Omental fat pad (tissue), 4 donors: Measurements from ENCODE around the gene MBNL2. TPM values are rescaled to one million over a fixed set of nuclear protein-coding genes. Genes with fewer than 3 reads are reported as not detected.

ENCODE experiments used
- ATAC-seq: fragments of 150-250 bp; one replicate; pipeline ENCODE4 v1.9.1; 2016; ENCODE audit warnings: mild to moderate bottlenecking, moderate library complexity; ENCODE audit not compliant: low FRiP score
- DNase-seq: peaks from one replicate; pipeline ENCODE4 v3.0.0-alpha.2; 2019; ENCODE audit warnings: low spot score
- CTCF ChIP-seq, 3 donors: fragments of 450-650 bp; IDR thresholded peaks; one replicate each; pipeline ENCODE4 v1.5.1; 2016 to 2017; ENCODE audit warnings: antibody characterized with exemption in 3 of 3, mild to moderate bottlenecking in 3 of 3, moderate library complexity in 2 of 3
- total RNA-seq, 4 donors: library from RNA; depleted of rRNA; stranded (reverse); fragments of >200 nt; gene quantifications; one replicate each; pipeline ENCODE4 v1.1.0, GENCODE V29; 2016

MBNL2 gene
- total RNA-seq, 4 donors from 2014 or later = 105 to 132 (median 123) TPM

GRCh38 chr13:97432917-97433726, 211.0 kb downstream of the MBNL2 start:
- DNase-seq = peak; percentile 93
- peak; percentile 94 for ATAC-seq
- no peak for TF ChIP-seq CTCF (IDR thresholded peaks at IDR 0.05)

GRCh38 chr13:97433727-97434396, 211.7 kb downstream of the MBNL2 start, which contains the start of gene RAP2A:
Gene RAP2A, plus strand, starts transcription at chr13:97434169. Its CDS starts 302 bp downstream, at chr13:97434471.
- peak; percentile 76 for ATAC-seq
- DNase-seq = peak; percentile 44
- no peak for TF ChIP-seq CTCF (IDR thresholded peaks at IDR 0.05)

GRCh38 chr13:97434397-97435201, 212.5 kb downstream of the MBNL2 start:
- DNase-seq (no peak), ATAC-seq (no peak)
- no peak for TF ChIP-seq CTCF (IDR thresholded peaks at IDR 0.05)

DNA sequence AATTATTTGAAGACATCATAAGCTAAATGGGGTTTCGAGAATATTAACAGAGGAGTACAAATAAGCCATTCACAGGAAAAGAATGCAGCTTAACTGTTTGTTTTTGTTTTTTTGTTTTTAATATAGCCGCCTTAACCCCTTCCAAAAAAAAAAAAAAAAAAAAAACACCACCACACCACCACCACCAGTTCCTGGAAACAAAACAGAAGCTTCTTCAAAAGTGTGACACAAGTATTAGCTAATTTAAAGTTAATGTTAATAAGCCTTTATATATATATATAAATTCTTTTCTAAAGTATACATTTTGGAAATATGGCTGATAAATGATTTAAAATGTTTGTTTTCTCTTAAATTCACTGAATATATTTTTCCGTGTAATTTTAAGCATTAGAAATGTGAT, 213.2 kb downstream of the MBNL2 start:
- ATAC-seq (no peak), DNase-seq (no peak)
- TF ChIP-seq CTCF (IDR thresholded peaks at IDR 0.05) = no peak

- TF ChIP-seq CTCF (IDR thresholded peaks at IDR 0.05) = no peak
- ATAC-seq = no peak
Measured at GRCh38 chr13:97435794-97436193, 213.7 kb downstream of the MBNL2 start.

GRCh38 chr13:97436845-97437244, 214.7 kb downstream of the MBNL2 start:
- ATAC-seq (no peak), DNase-seq (no peak)
- TF ChIP-seq CTCF (IDR thresholded peaks at IDR 0.05) = no peak

More at GRCh38 chr13:97435794-97436193, 213.7 kb downstream of the MBNL2 start:
- no peak for DNase-seq
